ENCODE results near the gene THEMIS2.
"Not testable (repeated sequence)": the region's sequence is repeated elsewhere in the genome, so short reads cannot be mapped to it uniquely, and the experiment has no call there.

The THEMIS2 gene

GRCh38 chr1:27864264-27864895, 8.0 kb upstream of the THEMIS2 start:
- DNase-seq (ENCODE audit: low read depth) = peak; percentile 82
- H3K4me3 ChIP-seq (ENCODE audit: low read length) = no peak overlapping the region
- no peak for TF ChIP-seq CTCF (IDR thresholded peaks at IDR 0.05; ENCODE audit: insufficient read depth, low read depth, low read length, missing control alignments)

GRCh38 chr1:27865821-27866220, 6.5 kb upstream of the THEMIS2 start:
- no peak for TF ChIP-seq CTCF (IDR thresholded peaks at IDR 0.05; ENCODE audit: insufficient read depth, low read depth, low read length, missing control alignments)
- DNase-seq (ENCODE audit: low read depth) = no peak
- H3K4me3 ChIP-seq (ENCODE audit: low read length) = no peak overlapping the region

- TF ChIP-seq CTCF (IDR thresholded peaks at IDR 0.05; ENCODE audit: insufficient read depth, low read depth, low read length, missing control alignments) = no peak
- H3K4me3 ChIP-seq (ENCODE audit: low read length) = no peak overlapping the region
- DNase-seq (ENCODE audit: low read depth) = peak; percentile 61
Measured at GRCh38 chr1:27868556-27868931, 3.8 kb upstream of the THEMIS2 start.

GRCh38 chr1:27868932-27869718, 3.2 kb upstream of the THEMIS2 start:
- TF ChIP-seq CTCF (IDR thresholded peaks at IDR 0.05; ENCODE audit: insufficient read depth, low read depth, low read length, missing control alignments) = no peak
- H3K4me3 ChIP-seq (ENCODE audit: low read length) = no peak overlapping the region
- DNase-seq (ENCODE audit: low read depth) = no peak

GRCh38 chr1:27869719-27870085, 2.6 kb upstream of the THEMIS2 start:
- no peak for DNase-seq (ENCODE audit: low read depth)
- no peak for TF ChIP-seq CTCF (IDR thresholded peaks at IDR 0.05; ENCODE audit: insufficient read depth, low read depth, low read length, missing control alignments)
- no peak overlapping the region for H3K4me3 ChIP-seq (ENCODE audit: low read length)

GRCh38 chr1:27871076-27871475, 1.3 kb upstream of the THEMIS2 start:
- DNase-seq (ENCODE audit: low read depth); H3K4me3 ChIP-seq (ENCODE audit: low read length): not testable (repeated sequence)

GRCh38 chr1:27872802-27873551, 633 bp downstream of the THEMIS2 start:
- no peak for TF ChIP-seq CTCF (IDR thresholded peaks at IDR 0.05; ENCODE audit: insufficient read depth, low read depth, low read length, missing control alignments)
- peak; percentile 74 for DNase-seq (ENCODE audit: low read depth)
- peak overlapping the region; percentile 61 for H3K4me3 ChIP-seq (ENCODE audit: low read length)

Measured in epithelial cell of esophagus (primary cell).